AG09319 (cell line): Measurements from ENCODE around the gene C8A.

Experiments
- DNase-seq: peaks from one replicate; pipeline ENCODE4 v3.0.0-alpha.2; 2010; ENCODE audit warnings: low read depth; ENCODE audit errors: extremely low read depth
- CTCF ChIP-seq: IDR thresholded peaks from 2 replicates; pipeline ENCODE4 v1.5.1; 2011; ENCODE audit warnings: low read depth, mild to moderate bottlenecking, inconsistent platforms, low read length, moderate library complexity

Gene C8A

GRCh38 chr1:56880774-56881173, 26.2 kb downstream of the C8A start:
- TF ChIP-seq CTCF: no peak

GRCh38 chr1:56881417-56881816, 26.8 kb downstream of the C8A start:
- DNase-seq: no peak
- no peak for TF ChIP-seq CTCF

More at GRCh38 chr1:56880774-56881173, 26.2 kb downstream of the C8A start:
- DNase-seq: no peak

- TF ChIP-seq CTCF: no peak
These were observed 35.6 kb downstream of the C8A start for GRCh38 chr1:56890229-56890628.

GRCh38 chr1:56894014-56894413, 39.4 kb downstream of the C8A start:
- DNase-seq: no peak
- no peak for TF ChIP-seq CTCF

More at GRCh38 chr1:56890229-56890628, 35.6 kb downstream of the C8A start:
- DNase-seq: no peak

- no peak for TF ChIP-seq CTCF
- no peak for DNase-seq
These were observed 42.8 kb downstream of the C8A start for GRCh38 chr1:56897150-56898004.

GRCh38 chr1:56898005-56898373, 43.4 kb downstream of the C8A start:
- no peak for TF ChIP-seq CTCF
- no peak for DNase-seq

GRCh38 chr1:56898879-56899278, 44.3 kb downstream of the C8A start:
- no peak for TF ChIP-seq CTCF
- no peak for DNase-seq
